Measurements from ENCODE around the gene STX7. TPM values are rescaled to one million over a fixed set of nuclear protein-coding genes. Genes with fewer than 3 reads are reported as not detected.

Gene STX7
- total RNA-seq, 2 experiments from 2014 or later = 66.5 to 178 TPM

- Histone ChIP-seq H4K20me1 (ENCODE audit: insufficient read depth, low read length) (no peaks in the 10 kb centered on the region), H2AFZ (ENCODE audit: low read length) (peak overlapping the region; percentile 96), H3K9me2 (ENCODE audit: insufficient read depth, low read length) (no peaks in the 10 kb centered on the region), H3K9me3 (ENCODE audit: low read length) (peaks cover 13% of the 10 kb centered on the region; the same call in 1 of the 2 replicates), H3K36me3 (ENCODE audit: insufficient read depth, low read length) (no peaks in the 10 kb centered on the region), H3K27ac (ENCODE audit: low read depth, low read length, poor library complexity, severe bottlenecking) (no peak overlapping the region), H3K79me2 (ENCODE audit: insufficient read depth, low read depth, low read length) (no peaks in the 10 kb centered on the region), H3K4me3 (ENCODE audit: low read depth, low read length, poor library complexity, severe bottlenecking) (peak overlapping the region; percentile 63), H3K4me1 (ENCODE audit: insufficient read depth, low read length, poor library complexity, severe bottlenecking) (peaks cover 7% of the 10 kb centered on the region), H3K4me2 (ENCODE audit: low read length) (peak overlapping the region; percentile 79)
- ChIA-PET POLR2A (interaction anchor here (0.6 to 1.2 kb wide), 3 partner anchors 21 to 251 kb away, joined by 3 to 5 read pairs (median 3); no protein-coding TSS in a partner anchor), CTCF (ENCODE audit: unreplicated experiment) (interaction anchor here (0.6 kb wide), 1 partner anchor 295 kb away, joined by 3 read pairs; no protein-coding TSS in a partner anchor)
- TF ChIP-seq EZH2phosphoT487 (IDR thresholded peaks at IDR 0.05; ENCODE audit: borderline replicate concordance, low read depth, low read length) (no peak), CTCF (conservative IDR thresholded peaks at IDR 0.05; ENCODE audit: low read length) (peak; percentile 87)
- peak; percentile 82 for DNase-seq (ENCODE audit: low spot score)
- intact Hi-C loops (cut with micrococcal nuclease; ENCODE audit: unreplicated experiment) = loop anchor here (1.0 to 5.0 kb wide), 5 partner anchors 138 to 1022 kb away; no protein-coding TSS in a partner anchor
- BruUV-seq (replicated peaks) = no TSS peak
These were observed 17.5 kb upstream of the STX7 start for GRCh38 chr6:132530293-132530974.

- Histone ChIP-seq H3K9me3 (ENCODE audit: low read length) (peaks cover 5% of the 10 kb centered on the region; the same call in 1 of the 2 replicates), H4K20me1 (ENCODE audit: insufficient read depth, low read length) (no peaks in the 10 kb centered on the region), H2AFZ (ENCODE audit: low read length) (no peak overlapping the region), H3K9me2 (ENCODE audit: insufficient read depth, low read length) (no peaks in the 10 kb centered on the region), H3K4me3 (ENCODE audit: low read depth, low read length, poor library complexity, severe bottlenecking) (no peak overlapping the region), H3K79me2 (ENCODE audit: insufficient read depth, low read depth, low read length) (no peaks in the 10 kb centered on the region), H3K4me2 (ENCODE audit: low read length) (no peak overlapping the region), H3K27ac (ENCODE audit: low read depth, low read length, poor library complexity, severe bottlenecking) (no peak overlapping the region), H3K4me1 (ENCODE audit: insufficient read depth, low read length, poor library complexity, severe bottlenecking) (peaks cover 7% of the 10 kb centered on the region), H3K36me3 (ENCODE audit: insufficient read depth, low read length) (no peaks in the 10 kb centered on the region)
- no peak for TF ChIP-seq EZH2phosphoT487 (IDR thresholded peaks at IDR 0.05; ENCODE audit: borderline replicate concordance, low read depth, low read length)
- TF ChIP-seq CTCF (conservative IDR thresholded peaks at IDR 0.05; ENCODE audit: low read length) = no peak
- BruUV-seq (replicated peaks) = no TSS peak
- no peak for DNase-seq (ENCODE audit: low spot score)
- intact Hi-C loops (cut with micrococcal nuclease; ENCODE audit: unreplicated experiment) = no loop called here
- POLR2A ChIA-PET = interaction anchor here (1.3 to 1.4 kb wide), 2 partner anchors 15 to 275 kb away, joined by 3 to 6 read pairs; partner anchors contain the start of gene STX7
- CTCF ChIA-PET (ENCODE audit: unreplicated experiment) = interaction anchor here (1.3 kb wide), 1 partner anchor 15 kb away, joined by 6 read pairs; the partner anchor contains the start of gene STX7
These were observed 14.9 kb upstream of the STX7 start for GRCh38 chr6:132527791-132528190.

- no peaks in the 10 kb centered on the region for H3K79me2 ChIP-seq (ENCODE audit: insufficient read depth, low read depth, low read length)
- no TSS peak for BruUV-seq (replicated peaks)
- no peak overlapping the region for H3K27ac ChIP-seq (ENCODE audit: low read depth, low read length, poor library complexity, severe bottlenecking)
- H3K9me2 ChIP-seq (ENCODE audit: insufficient read depth, low read length) = no peaks in the 10 kb centered on the region
- ChIA-PET POLR2A (interaction anchor here (0.6 to 1.3 kb wide), 8 partner anchors 9 to 257 kb away, joined by 3 to 6 read pairs (median 3); partner anchors contain the start of genes STX7 and TAAR9), CTCF (ENCODE audit: unreplicated experiment) (no interaction called here)
- no peak overlapping the region for H3K4me2 ChIP-seq (ENCODE audit: low read length)
- no peak for TF ChIP-seq CTCF (conservative IDR thresholded peaks at IDR 0.05; ENCODE audit: low read length)
- TF ChIP-seq EZH2phosphoT487 (IDR thresholded peaks at IDR 0.05; ENCODE audit: borderline replicate concordance, low read depth, low read length) = no peak
- intact Hi-C loops (cut with micrococcal nuclease; ENCODE audit: unreplicated experiment) = no loop called here
- peaks cover 7% of the 10 kb centered on the region for H3K4me1 ChIP-seq (ENCODE audit: insufficient read depth, low read length, poor library complexity, severe bottlenecking)
- H3K4me3 ChIP-seq (ENCODE audit: low read depth, low read length, poor library complexity, severe bottlenecking) = no peak overlapping the region
- no peaks in the 10 kb centered on the region for H4K20me1 ChIP-seq (ENCODE audit: insufficient read depth, low read length)
- no peak overlapping the region for H2AFZ ChIP-seq (ENCODE audit: low read length)
- DNase-seq (ENCODE audit: low spot score) = no peak
- no peaks in the 10 kb centered on the region for H3K36me3 ChIP-seq (ENCODE audit: insufficient read depth, low read length)
- H3K9me3 ChIP-seq (ENCODE audit: low read length) = peaks cover 5% of the 10 kb centered on the region; the same call in 1 of the 2 replicates
These were observed 13.5 kb upstream of the STX7 start for GRCh38 chr6:132526461-132526860.

Data from OCI-LY7 (cell line).